GM18870 (cell line): ENCODE results near the gene TREML1.
"Not testable (repeated sequence)": the region's sequence is repeated elsewhere in the genome, so short reads cannot be mapped to it uniquely, and the experiment has no call there.

ENCODE experiments used
- ATAC-seq: cut with Tn5 transposase; IDR thresholded peaks from one replicate; pipeline ENCODE4 v1.9.1; 2021; ENCODE audit warnings: moderate library complexity; ENCODE audit not compliant: unreplicated experiment

Gene TREML1, protein sequence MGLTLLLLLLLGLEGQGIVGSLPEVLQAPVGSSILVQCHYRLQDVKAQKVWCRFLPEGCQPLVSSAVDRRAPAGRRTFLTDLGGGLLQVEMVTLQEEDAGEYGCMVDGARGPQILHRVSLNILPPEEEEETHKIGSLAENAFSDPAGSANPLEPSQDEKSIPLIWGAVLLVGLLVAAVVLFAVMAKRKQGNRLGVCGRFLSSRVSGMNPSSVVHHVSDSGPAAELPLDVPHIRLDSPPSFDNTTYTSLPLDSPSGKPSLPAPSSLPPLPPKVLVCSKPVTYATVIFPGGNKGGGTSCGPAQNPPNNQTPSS

DNA sequence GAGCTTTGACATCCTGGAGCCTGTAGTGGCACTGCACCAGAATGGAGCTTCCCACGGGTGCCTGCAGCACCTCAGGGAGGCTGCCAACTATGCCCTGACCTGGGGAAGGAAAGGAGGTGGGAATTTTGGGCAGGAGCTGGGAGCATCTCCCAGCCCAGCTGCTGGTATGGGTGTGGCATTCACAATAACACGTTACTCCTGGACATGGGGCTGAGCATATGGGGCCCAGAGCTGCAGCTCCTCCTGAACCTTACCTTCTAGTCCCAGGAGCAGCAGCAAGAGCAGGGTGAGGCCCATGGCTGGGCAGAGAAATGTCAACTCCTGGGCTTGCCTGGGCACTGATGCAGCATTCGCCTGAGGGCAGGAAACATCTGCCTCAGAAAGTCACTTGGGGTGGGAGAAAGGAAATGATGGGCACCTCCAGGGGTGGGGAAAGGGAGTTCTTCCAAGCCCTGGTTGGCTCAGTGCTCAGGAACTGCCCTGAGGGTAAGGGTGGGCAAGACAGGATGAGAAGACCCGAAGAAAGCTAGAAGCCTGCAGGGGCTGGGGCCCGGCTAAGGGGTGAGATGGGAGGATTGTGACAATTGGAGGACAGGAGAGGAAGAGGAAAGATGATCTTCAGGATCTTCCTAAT, at the start of gene TREML1:
Gene TREML1 (minus strand): TSS at position 356 of the 634 bp plus-strand sequence. CDS start 59 bp downstream, at position 297.
- ATAC-seq: no peak

DNA sequence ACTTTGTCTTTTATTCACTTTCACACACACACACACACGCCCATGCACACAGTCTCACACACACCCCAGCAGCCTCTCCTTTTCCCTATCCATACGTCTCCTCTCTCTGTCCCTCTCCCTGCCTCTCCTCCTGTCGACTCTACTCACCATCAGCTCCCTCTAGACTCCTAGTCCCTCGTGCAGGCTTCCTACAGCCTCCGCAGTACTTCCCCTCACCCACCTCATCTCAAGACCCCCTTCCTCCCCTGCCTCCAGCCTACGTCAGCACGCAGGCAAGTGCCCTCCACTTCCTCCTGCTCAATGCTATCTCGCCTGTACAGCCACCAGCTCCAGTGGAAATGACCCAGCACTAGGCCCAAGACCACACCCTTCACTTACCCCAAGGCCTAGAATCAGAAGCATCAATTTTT, 47.6 kb upstream of the TREML1 start:
- no peak for ATAC-seq

DNA sequence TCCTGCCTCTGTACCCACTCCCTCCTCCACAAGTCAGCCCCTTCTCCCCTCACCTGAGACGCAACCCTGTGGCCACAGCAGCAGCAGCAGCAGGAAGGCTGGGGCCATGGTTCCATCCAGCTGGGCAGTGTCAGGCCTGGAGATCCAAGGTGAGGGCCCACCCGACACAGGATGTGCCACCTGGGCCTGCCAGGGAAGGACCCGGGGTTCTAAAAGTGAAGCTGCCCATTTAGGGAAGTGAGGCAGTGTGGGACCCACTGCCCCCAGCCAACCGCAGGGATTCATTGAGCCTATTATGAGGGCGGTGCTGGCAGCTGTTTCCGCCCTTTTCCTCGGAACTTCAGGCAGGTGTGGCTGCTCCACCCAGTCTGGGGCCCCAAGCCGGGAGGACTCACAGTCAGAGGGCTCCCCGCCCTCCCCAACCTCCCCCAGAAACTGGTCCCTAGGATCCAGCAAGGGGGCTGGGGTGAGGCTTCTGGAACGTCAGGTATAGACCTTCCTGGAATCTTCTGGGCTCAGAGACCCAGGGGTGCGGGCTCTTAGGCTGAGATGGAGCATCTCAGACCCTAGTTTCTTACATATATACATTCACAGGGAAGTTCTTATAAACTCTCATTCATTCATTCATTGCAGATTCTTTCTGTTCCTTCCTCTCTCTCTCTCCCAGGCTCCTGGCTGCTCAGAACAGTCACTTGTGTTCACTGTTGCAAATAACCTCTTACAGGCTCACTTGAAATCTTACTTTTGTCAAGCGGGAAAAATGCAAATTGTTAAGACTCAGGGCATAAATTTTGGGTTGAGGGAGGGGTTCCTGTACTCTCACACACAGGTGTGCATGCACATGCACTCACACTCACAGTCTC, 47.0 kb upstream of the TREML1 start, which contains the start of gene TREML2:
Gene TREML2 (minus strand): TSS at position 249 of the 863 bp plus-strand sequence. CDS start 141 bp downstream, at position 108.
- no peak for ATAC-seq

DNA sequence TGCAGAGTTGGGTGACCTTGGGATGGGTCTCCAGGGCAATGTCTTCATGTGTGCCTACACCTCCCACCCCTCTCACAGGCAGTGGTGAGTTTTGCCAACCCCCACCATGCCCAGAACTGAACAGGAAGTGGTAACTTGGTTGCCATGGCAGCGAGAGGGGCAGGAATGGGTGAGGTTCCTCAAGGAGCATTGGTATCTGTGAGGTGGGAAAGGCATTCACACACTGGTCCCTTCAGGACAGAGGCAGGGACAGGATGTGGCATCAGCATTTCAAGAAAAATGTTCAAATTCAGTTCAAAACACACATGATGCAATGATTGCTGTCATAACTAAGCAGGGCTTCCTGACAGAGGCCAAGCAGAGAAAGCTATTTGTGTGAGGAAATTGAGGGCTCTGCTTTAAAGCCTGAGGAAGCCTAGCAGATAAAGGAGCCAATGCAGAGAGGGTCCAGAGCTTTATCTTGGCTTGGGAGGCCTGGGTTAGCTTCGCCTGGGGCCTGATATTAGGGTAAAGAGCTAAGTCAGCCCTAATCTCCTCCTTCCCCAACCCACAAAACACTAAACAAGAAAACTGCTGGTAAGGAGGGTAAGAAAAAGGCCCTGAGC, 46.3 kb upstream of the TREML1 start:
- no peak for ATAC-seq

DNA sequence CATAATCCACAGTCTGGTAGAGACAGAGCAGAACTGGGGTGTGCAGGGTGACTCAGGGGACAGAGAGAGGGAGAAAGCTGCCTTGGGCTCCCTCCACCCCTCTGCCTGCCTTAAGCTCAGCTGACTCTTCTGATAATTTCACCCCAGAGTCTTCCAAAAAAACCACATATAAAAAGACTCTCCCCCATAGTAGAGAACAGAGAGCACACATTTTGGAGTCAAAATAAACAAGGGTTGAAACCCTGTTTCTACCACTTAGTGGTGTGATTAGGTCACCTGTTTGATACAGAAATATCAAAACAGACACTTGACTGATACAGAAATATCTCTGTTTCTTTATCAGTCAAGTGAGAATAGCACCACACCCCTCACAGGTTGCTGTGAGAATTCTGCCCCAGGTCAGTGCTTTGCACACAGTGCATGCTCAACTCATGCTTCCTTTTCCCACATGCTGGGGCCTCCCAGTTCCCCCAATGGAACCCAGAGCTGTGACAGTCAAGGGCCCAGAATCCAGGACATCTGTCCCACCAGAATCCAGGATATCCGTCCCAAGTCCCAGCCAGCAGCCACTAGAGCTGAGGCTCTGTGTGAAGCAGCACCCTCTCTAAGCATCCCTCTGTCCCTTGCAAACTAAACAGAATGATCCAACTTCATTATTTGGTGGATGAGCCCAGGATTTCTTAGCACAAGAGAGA, 45.6 kb upstream of the TREML1 start:
- ATAC-seq: peak; percentile 54

DNA sequence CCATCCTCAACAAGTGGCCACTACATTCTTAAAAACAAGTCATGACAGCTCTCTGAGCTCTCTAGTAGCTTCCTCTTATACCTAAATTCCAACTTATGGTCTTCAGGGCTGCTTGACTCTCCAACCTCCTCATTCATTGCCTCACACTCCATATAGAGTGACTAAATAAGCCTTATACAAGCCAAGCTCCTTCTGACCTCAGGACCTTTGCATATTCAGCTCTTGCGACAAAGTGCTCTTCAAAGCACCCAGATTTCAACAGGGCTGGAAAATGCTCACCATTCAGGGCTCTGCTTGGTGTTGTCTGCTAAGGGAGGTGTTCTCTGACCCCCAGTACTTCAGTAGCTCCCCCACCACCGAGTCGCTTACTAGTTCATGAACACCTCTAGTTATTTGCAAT, 43.1 kb upstream of the TREML1 start:
- no peak for ATAC-seq

DNA sequence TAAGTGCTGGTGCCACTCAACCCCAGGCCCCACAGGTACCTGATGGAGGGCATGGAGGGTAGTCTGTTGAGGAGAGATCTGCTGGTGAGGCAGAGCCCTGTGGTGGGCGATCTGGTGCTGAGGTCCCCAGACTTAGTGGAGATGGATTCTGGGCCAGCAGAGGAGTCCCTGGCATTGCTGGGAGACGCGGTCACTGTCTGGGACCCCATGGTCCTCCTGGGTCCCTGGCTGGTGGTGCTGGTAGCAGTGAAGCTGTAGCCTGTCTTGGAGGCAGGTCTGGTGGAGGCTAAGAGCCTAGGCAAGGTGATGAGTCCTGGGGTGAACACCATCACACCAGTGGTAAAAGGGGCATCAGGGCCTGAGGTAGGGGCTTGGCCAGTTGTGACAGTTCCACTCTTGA, 40.2 kb upstream of the TREML1 start:
- no peak for ATAC-seq

DNA sequence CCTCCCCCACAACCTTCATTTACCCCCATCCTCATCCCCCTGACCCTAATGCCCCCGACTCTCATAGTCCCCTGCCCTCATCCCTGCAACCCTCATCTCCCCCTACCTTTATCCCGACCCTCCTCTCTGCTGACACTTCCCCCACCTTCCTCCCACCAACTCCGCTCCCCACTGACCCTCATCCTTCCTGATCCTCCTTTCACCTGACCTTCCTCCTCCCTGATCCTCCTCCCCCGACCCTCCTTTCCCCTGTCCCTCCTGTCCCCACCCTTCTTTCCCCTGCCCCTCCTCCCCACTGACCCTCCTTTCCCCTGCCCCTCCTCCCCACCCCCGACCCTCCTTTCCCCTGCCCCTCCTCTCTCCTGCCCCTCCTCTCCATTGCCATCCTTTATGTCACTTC, 39.7 kb upstream of the TREML1 start:
- ATAC-seq: no peak

DNA sequence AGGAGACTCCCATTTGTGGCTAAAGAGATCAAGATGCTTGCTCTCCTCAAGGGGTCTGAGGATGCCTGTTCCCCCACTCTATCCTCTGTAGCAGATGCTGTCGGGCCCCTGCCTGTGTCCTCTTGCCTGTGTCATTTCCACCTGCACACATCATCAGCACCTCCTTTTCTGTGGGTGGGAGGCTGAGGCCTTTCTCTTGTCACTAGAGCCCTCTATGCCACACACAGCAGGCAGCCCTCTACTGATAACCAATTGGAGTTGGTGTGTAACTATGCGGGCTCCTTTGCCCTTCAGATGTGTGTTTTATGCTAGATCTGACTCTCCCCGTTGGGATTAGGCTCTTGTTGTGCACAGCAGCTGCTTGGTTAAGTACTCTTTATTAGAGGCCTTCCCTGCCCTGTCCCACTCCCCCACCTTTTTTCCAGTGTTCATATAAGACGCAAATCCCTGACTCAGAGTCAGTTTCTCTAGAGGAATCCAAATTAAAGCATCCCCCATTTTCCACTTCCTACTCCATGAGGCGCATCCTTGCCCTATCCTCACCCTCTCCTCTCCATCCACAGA, 39.1 kb upstream of the TREML1 start:
- ATAC-seq: no peak

DNA sequence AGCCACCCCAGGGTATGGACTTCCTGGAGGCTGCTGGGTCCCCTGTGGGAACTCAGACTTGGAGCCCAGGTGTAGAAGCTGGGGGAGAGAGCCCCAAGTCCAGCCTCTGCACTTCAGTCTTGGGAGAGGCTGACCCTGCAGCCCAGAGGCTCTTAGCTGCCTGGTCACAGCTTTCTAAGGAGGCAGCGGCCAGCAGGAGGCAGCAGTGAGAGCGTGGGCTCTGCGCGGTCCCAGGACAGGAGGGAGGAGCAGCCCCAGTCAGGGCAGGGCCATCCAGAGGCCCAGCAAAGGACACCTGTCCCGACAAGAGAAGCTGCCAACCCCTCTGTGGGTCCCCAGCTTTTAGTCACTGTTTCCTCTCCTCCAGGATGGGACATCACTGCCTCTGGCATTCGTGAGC, 37.4 kb upstream of the TREML1 start:
- ATAC-seq: no peak

DNA sequence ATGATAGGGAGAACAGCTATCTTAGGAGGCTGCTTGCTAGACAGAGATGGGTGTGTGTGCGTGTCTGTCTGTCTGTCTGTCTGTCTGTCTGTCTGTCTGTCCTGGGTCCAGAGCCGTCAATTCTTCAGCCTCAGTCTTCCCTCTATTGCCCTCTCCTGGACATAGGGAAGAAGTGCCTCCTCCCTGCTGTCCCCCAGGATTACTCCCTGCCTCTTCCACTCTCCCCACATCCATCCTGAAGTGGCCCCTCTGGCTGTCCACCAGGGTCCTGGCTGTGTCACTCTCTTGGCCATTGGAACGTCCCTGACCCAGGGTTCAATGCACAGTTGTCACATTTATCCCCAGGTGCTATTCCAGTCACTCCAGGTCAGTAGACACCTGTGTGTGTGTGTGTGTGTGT, 36.6 kb upstream of the TREML1 start:
- no peak for ATAC-seq

DNA sequence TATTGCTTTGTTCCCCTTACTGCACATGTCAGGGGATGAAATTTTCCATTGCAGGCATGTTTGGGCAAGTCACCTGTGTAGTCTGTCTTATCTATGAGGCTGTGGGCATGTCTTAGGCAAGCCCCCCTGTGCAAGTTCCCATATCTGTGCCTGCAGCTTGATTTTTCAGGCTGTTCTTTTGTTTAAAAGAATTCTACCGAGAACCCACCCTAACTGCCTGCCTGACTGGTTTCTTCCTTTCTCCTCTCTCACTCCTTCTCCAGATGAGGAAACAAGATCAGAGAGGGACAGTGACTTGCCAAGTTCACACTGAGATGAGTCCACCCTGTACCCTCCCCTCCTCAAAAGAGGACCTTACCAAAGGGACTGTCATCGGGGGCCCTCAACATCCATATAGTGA, 35.8 kb upstream of the TREML1 start:
- no peak for ATAC-seq

DNA sequence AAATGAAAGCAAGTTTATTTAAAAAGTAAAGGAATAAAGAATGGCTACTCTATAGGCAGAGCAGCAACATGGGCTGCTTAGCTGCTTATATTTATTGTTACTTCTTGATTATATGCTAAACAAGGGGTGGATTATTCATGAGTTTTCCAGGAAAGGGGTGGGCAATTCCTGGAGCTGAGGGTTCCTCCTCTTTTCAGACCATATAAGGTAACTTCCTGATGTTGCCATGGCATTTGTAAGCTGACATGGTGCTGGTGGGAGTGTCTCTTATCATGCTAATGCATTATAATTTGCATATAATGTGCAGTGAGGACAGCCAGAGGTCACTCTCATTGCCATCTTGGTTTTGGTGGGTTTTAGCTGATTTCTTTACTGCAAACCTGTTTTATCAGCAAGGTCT, 34.9 kb upstream of the TREML1 start:
- ATAC-seq: not testable (repeated sequence)

DNA sequence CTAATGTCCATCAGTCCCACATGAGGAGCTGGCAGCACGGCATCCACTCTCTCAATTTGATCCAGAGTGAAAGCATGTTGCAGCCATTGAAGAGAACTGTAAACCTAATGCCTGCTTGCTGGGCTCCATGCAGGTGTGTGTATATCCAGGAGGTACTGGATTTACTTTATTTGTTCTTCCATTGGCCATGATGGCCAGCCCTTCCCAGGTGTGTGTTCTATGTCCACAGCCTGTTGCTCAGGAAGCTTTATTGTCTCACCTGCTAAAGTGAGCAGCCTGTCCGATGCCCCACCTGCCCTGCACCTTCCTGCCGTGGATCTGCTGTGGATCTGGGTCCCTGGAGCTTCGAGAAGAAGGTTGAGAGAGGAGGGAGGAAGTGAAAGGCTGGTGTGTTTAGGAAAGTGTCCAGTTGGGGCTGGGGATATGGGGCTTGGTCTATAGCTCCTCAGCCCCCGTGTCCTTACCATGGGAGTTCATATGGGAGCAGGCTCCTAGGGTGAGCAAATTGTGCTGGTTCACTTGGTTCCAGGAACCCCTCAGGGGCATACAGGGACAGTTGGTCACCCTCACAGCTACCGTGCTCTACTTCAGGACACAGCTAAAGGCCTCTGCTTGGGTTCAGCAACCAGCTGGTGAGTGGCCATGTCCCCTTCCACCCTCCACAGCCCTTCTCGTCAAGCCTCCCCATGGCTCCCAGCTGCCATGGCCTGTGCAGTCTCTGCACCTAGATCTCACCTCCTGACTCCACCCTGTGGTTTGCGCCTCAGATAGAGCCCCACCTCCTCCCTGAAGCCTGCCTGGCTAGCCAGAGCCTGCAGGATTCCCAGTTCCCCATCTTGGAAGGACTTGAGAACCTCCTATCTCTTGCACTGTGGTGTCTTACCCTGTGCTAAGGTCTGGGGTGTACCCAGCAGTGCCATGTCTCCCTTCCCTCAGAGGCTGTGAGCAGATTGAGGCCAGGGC, 34.1 kb upstream of the TREML1 start:
- no peak for ATAC-seq

DNA sequence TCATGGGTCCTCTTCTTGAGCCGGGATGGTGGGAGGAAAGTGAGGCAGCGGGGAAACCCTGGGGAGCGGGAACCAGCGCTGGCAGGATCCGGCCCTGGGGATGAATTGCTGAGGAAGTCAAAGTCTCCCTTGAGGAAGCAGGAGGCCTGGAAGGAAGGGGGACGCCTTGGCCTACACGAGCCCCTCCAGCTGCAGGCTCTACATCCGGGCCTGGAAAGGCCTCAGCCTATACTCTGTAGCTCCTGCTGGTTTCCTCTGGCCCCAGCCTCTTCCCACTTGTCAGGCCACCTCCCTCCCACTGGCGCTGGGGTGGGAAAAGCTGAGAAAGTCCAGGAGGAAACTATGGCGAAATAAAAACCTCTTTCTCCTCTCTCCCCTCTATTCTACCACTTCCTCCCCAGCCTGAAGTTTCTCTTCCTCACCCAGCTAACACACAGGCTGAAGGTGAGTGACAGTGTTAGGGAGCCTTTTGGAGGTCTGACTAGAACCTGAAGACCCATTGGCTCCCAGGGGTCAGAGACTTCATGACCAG, 31.9 kb upstream of the TREML1 start:
- ATAC-seq: no peak

DNA sequence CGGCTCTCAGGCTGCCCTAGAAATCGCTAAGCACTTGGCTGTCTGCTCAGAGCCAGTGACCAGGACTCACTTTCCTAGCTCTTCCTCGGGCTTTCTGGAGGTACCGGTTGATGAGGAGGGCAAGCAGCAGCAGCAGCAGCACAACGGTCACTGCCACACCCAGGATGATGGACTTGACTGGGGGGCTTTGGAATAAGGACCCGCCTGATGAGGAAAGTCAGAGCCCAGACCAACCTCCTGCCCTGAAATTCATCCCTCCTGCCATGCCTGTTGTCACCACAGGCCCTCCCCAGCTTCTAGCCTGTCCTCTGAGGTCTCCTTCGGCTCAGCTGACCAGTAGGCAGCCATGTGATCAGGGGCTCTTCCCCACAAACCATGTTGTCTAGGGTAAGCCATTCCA, 30.6 kb upstream of the TREML1 start:
- no peak for ATAC-seq

DNA sequence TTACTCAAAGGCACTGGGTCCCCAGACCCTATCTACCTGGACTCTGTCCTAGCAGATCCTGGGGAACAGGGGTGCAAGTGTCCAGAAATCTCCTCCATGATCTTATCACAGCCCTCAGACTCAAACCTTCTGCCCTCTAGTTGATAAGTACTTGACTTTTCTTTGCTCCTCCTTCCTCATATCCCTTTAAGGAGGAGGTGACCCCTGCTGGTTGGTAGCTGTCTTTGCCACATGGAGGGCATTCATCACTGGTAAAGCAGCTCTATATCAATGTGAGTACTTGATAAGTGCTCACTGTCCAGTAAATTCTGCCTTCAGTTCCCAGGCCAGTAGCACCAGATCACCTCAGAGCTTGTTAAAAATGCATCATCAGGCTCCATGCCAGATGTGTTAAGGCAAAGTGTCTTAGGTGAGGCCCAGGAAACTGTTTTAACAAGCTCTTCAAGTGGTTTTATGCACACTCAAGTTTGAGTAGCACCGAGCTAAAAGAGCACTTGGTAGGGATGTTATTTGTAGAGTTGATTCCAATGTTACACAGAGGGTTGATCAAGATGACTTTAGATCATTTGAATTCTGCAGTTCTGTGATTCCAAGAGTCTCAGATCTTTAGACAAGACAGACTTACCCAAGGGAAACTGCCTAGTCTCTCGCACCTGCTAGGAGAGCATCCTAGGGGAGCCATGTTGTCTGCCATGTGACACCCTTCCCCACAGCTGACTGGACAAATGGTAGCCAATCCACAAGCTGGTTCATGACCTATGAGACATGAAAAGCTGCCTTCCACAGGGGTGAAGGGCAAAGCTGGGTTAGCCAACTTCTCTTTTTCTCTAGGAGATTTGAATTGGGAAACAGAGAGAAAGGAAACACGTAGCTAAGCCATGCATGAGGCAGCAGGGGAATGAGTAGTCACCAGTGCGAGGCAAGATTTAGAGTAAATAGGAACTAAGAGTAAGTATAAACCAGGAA, 28.2 kb upstream of the TREML1 start:
- no peak for ATAC-seq

DNA sequence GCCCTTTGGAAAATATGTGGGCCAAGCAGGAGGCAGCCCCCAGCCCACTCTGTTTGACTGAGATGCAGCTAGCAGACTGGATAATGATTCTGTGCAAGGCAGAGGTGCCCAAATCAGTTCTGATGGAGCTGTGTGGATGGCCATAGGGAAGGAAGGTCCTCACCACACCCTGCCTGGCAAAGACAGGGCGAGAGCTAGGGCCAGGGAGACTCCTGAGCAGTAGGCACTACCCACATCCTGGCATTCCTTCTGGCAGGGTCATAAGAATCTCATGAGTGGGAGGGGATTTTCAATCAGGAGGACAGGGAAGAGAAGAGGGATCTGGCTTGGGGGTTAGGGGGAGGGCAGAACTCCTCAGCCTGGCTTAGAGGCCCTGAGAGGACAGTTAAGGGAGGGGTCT, 27.4 kb upstream of the TREML1 start:
- ATAC-seq: no peak
